PC-9 (cell line): ENCODE results near the gene B4GALT1. TPM values are rescaled to one million over a fixed set of nuclear protein-coding genes. Genes with fewer than 3 reads are reported as not detected.
"Not testable (repeated sequence)": the region's sequence is repeated elsewhere in the genome, so short reads cannot be mapped to it uniquely, and the experiment has no call there.

ENCODE experiments used
- BruUV-seq: library from RNA; stranded (reverse); fragments of 400-500 nt; replicated peaks from 2 replicates; lab custom pipeline; 2021; lab: Mats Ljungman, UMichigan
- CTCF ChIA-PET: fragments of 300-600 bp; sonication (Branson Sonifier 250); formaldehyde crosslinking; loops from one replicate; lab custom pipeline; 2022; ENCODE audit warnings: antibody characterized with exemption; lab: Charles Lee
- POLR2A ChIA-PET: fragments of 300-600 bp; sonication (Branson Sonifier 250); formaldehyde crosslinking; loops from one replicate; lab custom pipeline; 2022; ENCODE audit warnings: antibody characterized with exemption; ENCODE audit not compliant: unreplicated experiment; lab: Charles Lee
- DNase-seq, 2 experiments: peaks; one replicate each; pipeline versions ENCODE4 v3.0.0 to v3.0.0-alpha.2; 2015 to 2022; ENCODE audit warnings: mixed read lengths in 1 of 2
- H2AFZ ChIP-seq: fragments of 200-600 bp; sonication (generic); 2 replicates; pipeline ENCODE4 v1.8.1; 2017; ENCODE audit warnings: antibody characterized with exemption
- H3F3A ChIP-seq: fragments of 200-600 bp; sonication (generic); 2 replicates; pipeline ENCODE4 v1.8.1; 2017; ENCODE audit warnings: antibody characterized with exemption, mild to moderate bottlenecking, low read depth; ENCODE audit not compliant: insufficient read depth
- H3K27ac ChIP-seq: fragments of 200-600 bp; sonication (generic); 2 replicates; pipeline ENCODE4 v1.6.1; 2016; ENCODE audit warnings: mixed run types
- H3K27me3 ChIP-seq: fragments of 200-600 bp; sonication (generic); 2 replicates; pipeline ENCODE4 v1.6.1; 2016; ENCODE audit warnings: low read depth, mixed run types; ENCODE audit not compliant: insufficient read depth
- H3K36me3 ChIP-seq: fragments of 200-600 bp; sonication (generic); 2 replicates; pipeline ENCODE4 v1.6.1; 2016; ENCODE audit warnings: low read depth, mixed run types
- H3K4me1 ChIP-seq: fragments of 200-600 bp; sonication (generic); replicated peaks from 2 replicates; pipeline ENCODE4 v1.6.1; 2016; ENCODE audit warnings: mixed run types; ENCODE audit not compliant: insufficient read depth
- H3K4me2 ChIP-seq: fragments of 200-600 bp; sonication (generic); 2 replicates; pipeline ENCODE4 v1.6.1; 2017; ENCODE audit warnings: mixed run types
- H3K4me3 ChIP-seq: fragments of 200-600 bp; sonication (generic); 2 replicates; pipeline ENCODE4 v1.6.1; 2016; ENCODE audit warnings: mixed run types
- H3K79me2 ChIP-seq: fragments of 200-600 bp; sonication (generic); 2 replicates; pipeline ENCODE4 v1.6.1; 2017; ENCODE audit warnings: low read depth, mixed run types
- H3K9me2 ChIP-seq: fragments of 200-600 bp; sonication (generic); 2 replicates; pipeline ENCODE4 v1.8.1; 2017; ENCODE audit warnings: mild to moderate bottlenecking; ENCODE audit not compliant: insufficient read depth
- H3K9me3 ChIP-seq: fragments of 200-600 bp; sonication (generic); 2 replicates; pipeline ENCODE4 v1.8.1; 2016; ENCODE audit warnings: low read depth; ENCODE audit not compliant: insufficient read depth
- H4K20me1 ChIP-seq: fragments of 200-600 bp; sonication (generic); 2 replicates; pipeline ENCODE4 v1.8.1; 2017; ENCODE audit not compliant: insufficient read depth
- EZH2 ChIP-seq: fragments of 200-600 bp; sonication (generic); IDR thresholded peaks from 2 replicates; pipeline ENCODE4 v1.8.0; 2017; ENCODE audit warnings: antibody characterized with exemption, low read depth
- intact Hi-C: fragments of 100-400 bp; cut with micrococcal nuclease; formaldehyde crosslinking; loops from one replicate; pipeline ENCODE4 v1.10.0; 2022; ENCODE audit not compliant: unreplicated experiment
- total RNA-seq: library from RNA; stranded (reverse); gene quantifications from 2 replicates; pipeline ENCODE4 v1.2.3, GENCODE V29; 2021
- TF ChIP-seq, protein P1 (sequence below): fragments of 200-600 bp; sonication (generic); conservative IDR thresholded peaks from 2 replicates; pipeline ENCODE4 v1.6.1; 2017; ENCODE audit warnings: mixed run types, antibody characterized with exemption, mild to moderate bottlenecking, moderate library complexity

Gene B4GALT1
- total RNA-seq, 1 experiment from 2014 or later, result 87.2 TPM

DNA sequence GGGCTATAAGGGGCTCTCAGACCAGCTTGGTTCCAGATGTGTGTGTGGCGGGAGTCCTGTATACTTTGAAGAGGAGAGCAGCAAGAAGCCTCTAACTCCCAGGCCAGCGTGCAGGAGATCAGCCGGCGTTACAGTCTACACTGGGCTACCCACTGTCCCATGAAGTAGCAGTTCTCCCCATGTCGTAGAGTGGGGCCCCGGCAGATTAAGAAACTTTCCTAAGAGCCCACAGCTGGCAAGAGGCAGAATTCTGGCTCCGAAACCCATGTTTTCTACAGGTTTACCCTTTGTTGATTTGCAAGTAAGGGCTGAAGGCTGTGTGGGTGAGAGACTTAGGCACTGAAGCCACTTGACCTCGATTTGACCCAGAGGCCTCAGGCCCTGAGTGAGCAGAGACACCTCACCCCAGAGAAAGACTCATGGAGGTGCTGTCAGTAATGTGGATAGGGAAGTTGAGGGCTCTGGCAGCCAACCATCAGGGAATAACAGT lies 881 bp upstream of the B4GALT1 start:
- no peak for TF ChIP-seq EZH2
- TF ChIP-seq, protein P1, sequence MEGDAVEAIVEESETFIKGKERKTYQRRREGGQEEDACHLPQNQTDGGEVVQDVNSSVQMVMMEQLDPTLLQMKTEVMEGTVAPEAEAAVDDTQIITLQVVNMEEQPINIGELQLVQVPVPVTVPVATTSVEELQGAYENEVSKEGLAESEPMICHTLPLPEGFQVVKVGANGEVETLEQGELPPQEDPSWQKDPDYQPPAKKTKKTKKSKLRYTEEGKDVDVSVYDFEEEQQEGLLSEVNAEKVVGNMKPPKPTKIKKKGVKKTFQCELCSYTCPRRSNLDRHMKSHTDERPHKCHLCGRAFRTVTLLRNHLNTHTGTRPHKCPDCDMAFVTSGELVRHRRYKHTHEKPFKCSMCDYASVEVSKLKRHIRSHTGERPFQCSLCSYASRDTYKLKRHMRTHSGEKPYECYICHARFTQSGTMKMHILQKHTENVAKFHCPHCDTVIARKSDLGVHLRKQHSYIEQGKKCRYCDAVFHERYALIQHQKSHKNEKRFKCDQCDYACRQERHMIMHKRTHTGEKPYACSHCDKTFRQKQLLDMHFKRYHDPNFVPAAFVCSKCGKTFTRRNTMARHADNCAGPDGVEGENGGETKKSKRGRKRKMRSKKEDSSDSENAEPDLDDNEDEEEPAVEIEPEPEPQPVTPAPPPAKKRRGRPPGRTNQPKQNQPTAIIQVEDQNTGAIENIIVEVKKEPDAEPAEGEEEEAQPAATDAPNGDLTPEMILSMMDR, result no peak
- H3K36me3 ChIP-seq, result 0 out of 2 replicates have a peak, but pooled peaks cover 3% of the 10 kb centered on the region
- H3K9me2 ChIP-seq, result no peaks in the 10 kb centered on the region
- peak overlapping the region; percentile 78 for H3K4me2 ChIP-seq
- H3K27ac ChIP-seq, result no peak overlapping the region
- peak overlapping the region; percentile 50; the same call in 1 of the 2 replicates for H3K4me3 ChIP-seq
- POLR2A ChIA-PET, result interaction anchor here (0.6 kb wide), 1 partner anchor 32 kb away, joined by 4 read pairs; no protein-coding TSS in a partner anchor
- no peaks in the 10 kb centered on the region for H4K20me1 ChIP-seq
- H3K4me1 ChIP-seq, result peaks cover 54% of the 10 kb centered on the region
- no peak for DNase-seq
- H3K79me2 ChIP-seq, result peaks cover 39% of the 10 kb centered on the region
- H2AFZ ChIP-seq, result peak overlapping the region; percentile 69; the same call in 1 of the 2 replicates
- no peaks in the 10 kb centered on the region for H3K27me3 ChIP-seq
- intact Hi-C loops, result loop anchor here (1.0 kb wide), 1 partner anchor 38 kb away; no protein-coding TSS in a partner anchor
- BruUV-seq, result no TSS peak
- H3K9me3 ChIP-seq, result no peaks in the 10 kb centered on the region
- CTCF ChIA-PET, result no interaction called here
- H3F3A ChIP-seq, result peaks cover 38% of the 10 kb centered on the region

DNA sequence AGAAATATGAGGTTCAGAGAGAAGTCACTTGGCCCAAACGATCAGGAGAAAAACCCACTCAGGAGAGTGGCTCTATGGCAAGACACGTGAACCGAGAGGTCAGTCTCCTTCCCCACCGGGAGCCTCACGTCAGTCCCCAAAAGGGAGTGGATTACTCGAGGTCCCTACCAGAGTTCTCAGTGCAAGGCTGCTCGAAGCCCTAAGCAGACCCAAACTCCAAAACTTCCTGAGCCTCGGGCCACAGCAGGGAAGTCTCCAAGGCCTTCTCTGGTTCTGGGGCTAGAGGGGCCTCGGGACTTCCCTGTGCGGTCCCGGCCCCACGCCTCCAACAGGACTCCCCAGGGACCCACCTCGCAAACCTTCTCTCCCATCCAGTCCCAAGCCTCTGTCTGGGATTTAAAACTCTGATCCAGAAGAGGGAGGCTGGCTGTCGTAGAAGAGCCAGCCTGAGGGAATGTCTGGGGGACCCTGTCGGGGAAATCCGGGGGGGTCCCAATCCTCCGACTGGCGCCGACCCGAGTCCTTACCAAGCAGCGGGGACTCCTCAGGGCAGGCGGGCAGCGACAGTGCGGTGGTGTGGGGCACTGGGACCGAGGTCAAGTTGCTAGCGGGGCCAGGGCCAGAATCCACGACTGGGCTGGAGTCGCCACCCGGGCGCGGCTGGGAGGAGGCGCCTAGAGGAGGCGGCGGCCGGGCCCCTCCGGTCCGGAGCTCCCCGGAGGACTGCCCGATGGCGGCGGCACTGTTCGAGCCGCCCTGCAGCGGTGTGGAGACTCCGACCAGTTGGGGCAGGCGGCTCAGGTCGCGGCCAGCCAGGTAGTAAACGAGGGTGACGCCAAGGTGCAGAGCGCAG lies 679 bp downstream of the B4GALT1 start:
- Histone ChIP-seq H3K9me2 (no peaks in the 10 kb centered on the region), H3K36me3 (0 out of 2 replicates have a peak, but pooled peaks cover 3% of the 10 kb centered on the region), H3K4me1 (peaks cover 53% of the 10 kb centered on the region), H3K27me3 (no peaks in the 10 kb centered on the region), H3K4me3 (peak overlapping the region; percentile 93), H3K79me2 (peaks cover 51% of the 10 kb centered on the region), H4K20me1 (no peaks in the 10 kb centered on the region), H3K9me3 (no peaks in the 10 kb centered on the region), H3K4me2 (peak overlapping the region; percentile 94), H3F3A (peaks cover 37% of the 10 kb centered on the region), H3K27ac (peak overlapping the region; percentile 100), H2AFZ (peak overlapping the region; percentile 43; the same call in 1 of the 2 replicates)
- no peak for TF ChIP-seq EZH2
- POLR2A ChIA-PET, result interaction anchor here (0.6 kb wide), 2 partner anchors 67 to 739 kb away, joined by 5 to 17 read pairs; no protein-coding TSS in a partner anchor
- no peak for DNase-seq
- CTCF ChIA-PET, result no interaction called here
- BruUV-seq, result TSS peak; percentile 48
- intact Hi-C loops, result loop anchor here (1.0 kb wide), 1 partner anchor 36 kb away; no protein-coding TSS in a partner anchor

DNA sequence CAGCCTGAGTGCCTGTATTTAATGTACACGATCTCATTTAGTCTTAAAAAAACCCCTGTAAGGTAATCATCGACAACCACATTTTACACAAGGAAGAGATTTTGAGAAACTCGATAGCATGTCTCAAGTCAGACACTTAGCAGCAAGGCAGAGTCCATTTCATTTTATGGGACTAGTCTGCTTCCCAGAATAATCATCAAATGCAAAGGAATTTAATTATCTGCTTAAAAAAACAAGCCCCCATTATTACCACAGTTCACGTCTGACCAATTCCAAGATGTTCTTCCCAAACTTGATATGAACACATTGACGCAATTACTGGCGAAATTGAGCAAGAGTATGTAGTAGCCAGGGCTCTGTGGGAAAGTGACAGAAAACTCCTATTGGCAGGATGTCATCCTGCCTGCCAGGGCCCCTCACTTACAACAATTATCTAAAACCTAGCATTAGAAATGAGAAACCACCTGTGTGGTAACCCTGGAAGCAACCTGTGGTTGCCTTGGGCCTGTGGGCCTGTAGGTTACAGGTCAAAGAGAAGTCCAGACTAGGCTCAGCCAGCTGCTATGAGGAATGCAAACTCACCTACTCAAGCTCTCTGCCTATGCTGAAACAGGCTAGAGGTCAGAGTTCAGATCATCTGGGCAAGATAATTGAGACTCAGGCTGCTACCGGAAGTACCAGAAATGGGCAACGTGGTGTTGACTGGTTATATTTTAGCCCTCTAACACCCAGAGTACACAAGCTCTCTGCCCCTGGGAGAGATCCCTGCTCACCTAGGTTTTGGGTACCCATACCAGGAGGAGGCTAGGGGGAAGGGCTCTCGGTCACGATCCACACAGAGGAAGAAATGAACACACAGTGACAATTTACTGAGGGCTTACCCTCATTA lies 1.6 kb downstream of the B4GALT1 start:
- TF ChIP-seq EZH2, result no peak
- TF ChIP-seq, protein P1, result no peak
- Histone ChIP-seq H3K9me3 (no peaks in the 10 kb centered on the region), H3K27ac (peak overlapping the region; percentile 100), H3F3A (peaks cover 43% of the 10 kb centered on the region), H3K36me3 (0 out of 2 replicates have a peak, but pooled peaks cover 3% of the 10 kb centered on the region), H3K27me3 (no peaks in the 10 kb centered on the region), H4K20me1 (no peaks in the 10 kb centered on the region), H3K4me2 (peak overlapping the region; percentile 94), H3K4me3 (peak overlapping the region; percentile 93), H3K4me1 (peaks cover 54% of the 10 kb centered on the region), H2AFZ (no peak overlapping the region), H3K9me2 (no peaks in the 10 kb centered on the region), H3K79me2 (peaks cover 54% of the 10 kb centered on the region)
- POLR2A ChIA-PET, result interaction anchor here (0.6 kb wide), 2 partner anchors 15 to 58 kb away, joined by 3 read pairs; no protein-coding TSS in a partner anchor
- intact Hi-C loops, result no loop called here
- no TSS peak for BruUV-seq
- peak in 1 of 2 experiments; percentile 92 for DNase-seq
- CTCF ChIA-PET, result no interaction called here

DNA sequence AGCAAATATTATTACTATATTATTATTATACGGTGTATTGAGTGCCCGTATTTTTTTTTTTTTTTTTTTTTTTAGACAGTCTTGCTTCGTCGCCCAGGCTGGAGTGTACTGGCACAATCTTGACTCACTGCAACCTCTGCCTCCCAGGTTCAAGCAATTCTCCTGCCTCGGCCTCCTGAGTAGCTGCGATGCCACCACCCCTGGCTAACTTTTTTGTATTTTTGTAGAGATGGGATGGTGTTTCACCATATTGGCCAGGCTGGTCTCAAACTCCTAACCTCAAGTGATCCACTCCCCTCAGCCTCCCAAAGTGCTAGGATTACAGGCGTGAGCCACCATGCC lies 2.2 kb downstream of the B4GALT1 start:
- peak overlapping the region; percentile 100 for H3K27ac ChIP-seq
- H3K4me3 ChIP-seq, result peak overlapping the region; percentile 93
- CTCF ChIA-PET, POLR2A ChIA-PET, H3K36me3 ChIP-seq, H3K9me3 ChIP-seq, BruUV-seq, H3K9me2 ChIP-seq, H3K27me3 ChIP-seq, DNase-seq, H4K20me1 ChIP-seq, intact Hi-C loops, H2AFZ ChIP-seq: not testable (repeated sequence)
- H3F3A ChIP-seq, result peaks cover 49% of the 10 kb centered on the region
- peaks cover 61% of the 10 kb centered on the region for H3K79me2 ChIP-seq
- H3K4me1 ChIP-seq, result peaks cover 60% of the 10 kb centered on the region
- peak overlapping the region; percentile 94 for H3K4me2 ChIP-seq
